HepG2 (cell line): Measurements from ENCODE around the gene CD19. TPM values are rescaled to one million over a fixed set of nuclear protein-coding genes. Genes with fewer than 3 reads are reported as not detected.

ENCODE experiments used
- CC2D1A ChIP-seq: sonication (generic); formaldehyde crosslinking; IDR thresholded peaks from 2 replicates; pipeline ENCODE4 v1.8.1; 2023; ENCODE audit warnings: mild to moderate bottlenecking, missing genetic modification reagents
- DZIP1 ChIP-seq: sonication (generic); formaldehyde crosslinking; IDR thresholded peaks from 2 replicates; pipeline ENCODE4 v1.5.0; 2020; ENCODE audit warnings: mild to moderate bottlenecking, missing genetic modification reagents
- MBD4 ChIP-seq: IDR thresholded peaks from 2 replicates; pipeline ENCODE4 v1.6.1; 2012; ENCODE audit warnings: low read length, inconsistent platforms, borderline replicate concordance
- MED1 ChIP-seq: sonication (generic); formaldehyde crosslinking; IDR thresholded peaks from 2 replicates; pipeline ENCODE4 v1.4.0; 2020; ENCODE audit warnings: missing genetic modification reagents
- NCOA2 ChIP-seq: sonication (generic); formaldehyde crosslinking; IDR thresholded peaks from 2 replicates; pipeline ENCODE4 v1.8.0; 2022; ENCODE audit warnings: inconsistent platforms
- NFIB ChIP-seq: sonication (generic); formaldehyde crosslinking; IDR thresholded peaks from 2 replicates; pipeline ENCODE4 v1.9.0; 2021; ENCODE audit warnings: missing genetic modification reagents, mild to moderate bottlenecking, borderline replicate concordance
- POGZ ChIP-seq: sonication (generic); formaldehyde crosslinking; IDR thresholded peaks from 2 replicates; pipeline ENCODE4 v1.4.0; 2020; ENCODE audit warnings: mild to moderate bottlenecking, missing genetic modification reagents
- PRDM15 ChIP-seq: sonication (generic); formaldehyde crosslinking; IDR thresholded peaks from 2 replicates; pipeline ENCODE4 v1.4.0; 2020; ENCODE audit warnings: missing genetic modification reagents
- RFX1 ChIP-seq: fragments of 450-650 bp; IDR thresholded peaks from 2 replicates; pipeline ENCODE4 v1.6.1; 2017
- SMC3 ChIP-seq: IDR thresholded peaks from 2 replicates; pipeline ENCODE4 v1.6.1; 2011; ENCODE audit warnings: low read length, improper control_type of control experiment
- TRAFD1 ChIP-seq: sonication (generic); formaldehyde crosslinking; IDR thresholded peaks from 2 replicates; pipeline ENCODE4 v1.5.1; 2020; ENCODE audit warnings: missing genetic modification reagents, mild to moderate bottlenecking, borderline replicate concordance
- ZNF484 ChIP-seq: sonication (generic); formaldehyde crosslinking; IDR thresholded peaks from 2 replicates; pipeline ENCODE4 v1.5.1; 2020; ENCODE audit warnings: mild to moderate bottlenecking, low read depth, missing genetic modification reagents, borderline replicate concordance
- ZNF770 ChIP-seq: sonication (generic); formaldehyde crosslinking; IDR thresholded peaks from 2 replicates; pipeline ENCODE4 v1.5.0; 2020; ENCODE audit warnings: mild to moderate bottlenecking, missing genetic modification reagents
- ZNF784 ChIP-seq: sonication (generic); formaldehyde crosslinking; IDR thresholded peaks from 2 replicates; pipeline ENCODE4 v1.5.1; 2020; ENCODE audit warnings: missing genetic modification reagents, mild to moderate bottlenecking, borderline replicate concordance
- ZSCAN5A ChIP-seq: sonication (generic); formaldehyde crosslinking; IDR thresholded peaks from 2 replicates; pipeline ENCODE4 v1.8.0; 2022; ENCODE audit warnings: mild to moderate bottlenecking, missing genetic modification reagents, borderline replicate concordance
- polyA plus RNA-seq, 8 experiments: library from polyadenylated mRNA; depleted of rRNA in 3 of 8; stranded (reverse) in 7 of 8; unstranded in 1 of 8; fragments of >200 nt; fragmentation: Illumina TruSeq in 4 of 8; extraction: Trizol in 4 of 8; gene quantifications; 2 replicates each; pipeline versions ENCODE4 v1.2.1 to v1.2.3, GENCODE V29; 2011 to 2016; ENCODE audit warnings: low read depth in 4 of 8, missing spikeins in 1 of 8, mixed read lengths in 1 of 8; ENCODE audit not compliant: insufficient read depth in 1 of 8
- total RNA-seq, 5 experiments: library from RNA; depleted of rRNA; stranded (reverse); fragments of >200 nt; fragmentation: Illumina TruSeq; extraction: Trizol; gene quantifications; 2 replicates each; pipeline ENCODE4 v1.2.3, GENCODE V29; 2016; ENCODE audit warnings: low read depth in 1 of 5

Gene CD19
- total and polyA plus RNA-seq, 2 of the 13 experiments (the other 11 are each of a cell fraction or from before 2014, with no cell fraction given) = 0.55 to 1.1 TPM

GRCh38 chr16:28924762-28925385, 6.9 kb upstream of the CD19 start, which contains the start of gene RABEP2 (continued):
- TF ChIP-seq ZNF770 (CRISPR knock-in tag) (peak; percentile 98), ZNF784 (CRISPR knock-in tag) (no peak; the same call in none of the 2 replicates), NCOA2 (CRISPR knock-in tag) (no peak), MED1 (CRISPR knock-in tag) (no peak), TRAFD1 (no peak), PRDM15 (CRISPR knock-in tag) (peak; percentile 62), CC2D1A (CRISPR knock-in tag) (no peak), POGZ (CRISPR knock-in tag) (no peak), RFX1 (no peak), ZNF484 (no peak), ZSCAN5A (no peak), NFIB (CRISPR knock-in tag) (no peak), DZIP1 (CRISPR knock-in tag) (no peak), SMC3 (no peak), MBD4 (no peak)
